Karpas-422 (cell line): ENCODE results near the gene YWHAH. TPM values are rescaled to one million over a fixed set of nuclear protein-coding genes. Genes with fewer than 3 reads are reported as not detected.

ENCODE experiments used
- DNase-seq: peaks from one replicate; pipeline ENCODE4 v3.0.0-alpha.2; 2015
- H2AFZ ChIP-seq: fragments of 200-600 bp; sonication (generic); 2 replicates; pipeline ENCODE4 v1.6.1; 2014; ENCODE audit warnings: antibody characterized with exemption, low read length, mixed read lengths
- H3K27ac ChIP-seq: fragments of 200-600 bp; sonication (generic); 2 replicates; pipeline ENCODE4 v1.5.1; 2014; ENCODE audit warnings: mild to moderate bottlenecking, low read length, moderate library complexity
- H3K27me3 ChIP-seq: fragments of 200-600 bp; sonication (generic); 2 replicates; pipeline ENCODE4 v1.6.1; 2014; ENCODE audit warnings: low read length, mixed read lengths
- H3K36me3 ChIP-seq: fragments of 200-600 bp; sonication (generic); 2 replicates; pipeline ENCODE4 v1.6.1; 2014; ENCODE audit warnings: low read length, mixed read lengths; ENCODE audit not compliant: insufficient read depth
- H3K4me1 ChIP-seq: fragments of 200-600 bp; sonication (generic); 2 replicates; pipeline ENCODE4 v1.6.1; 2014; ENCODE audit warnings: mild to moderate bottlenecking, low read length, mixed read lengths
- H3K4me2 ChIP-seq: fragments of 200-600 bp; sonication (generic); 2 replicates; pipeline ENCODE4 v1.6.1; 2014; ENCODE audit warnings: low read length, low read depth, mild to moderate bottlenecking; ENCODE audit not compliant: poor library complexity, severe bottlenecking
- H3K4me3 ChIP-seq: fragments of 200-600 bp; sonication (generic); 2 replicates; pipeline ENCODE4 v1.5.1; 2014; ENCODE audit warnings: mild to moderate bottlenecking, antibody characterized with exemption, low read length, mixed read lengths
- H3K79me2 ChIP-seq: fragments of 200-600 bp; sonication (generic); 2 replicates; pipeline ENCODE4 v1.6.1; 2014; ENCODE audit warnings: mild to moderate bottlenecking, low read length, mixed read lengths
- H3K9ac ChIP-seq: fragments of 200-600 bp; sonication (generic); 2 replicates; pipeline ENCODE4 v1.6.0; 2014; ENCODE audit warnings: low read length
- H3K9me2 ChIP-seq: fragments of 200-600 bp; sonication (generic), shearing (Covaris generic); replicated peaks from 2 replicates; pipeline ENCODE4 v1.6.0; 2014; ENCODE audit warnings: mild to moderate bottlenecking, low read length, moderate library complexity; ENCODE audit not compliant: insufficient read depth
- H3K9me3 ChIP-seq: fragments of 300-700, 200-600 bp; sonication (generic); 2 replicates; pipeline ENCODE4 v1.6.1; 2014; ENCODE audit warnings: low read length, mixed read lengths
- H4K20me1 ChIP-seq: fragments of 200-600 bp; sonication (generic); 2 replicates; pipeline ENCODE4 v1.6.1; 2014; ENCODE audit warnings: mild to moderate bottlenecking, antibody characterized with exemption, low read length, low read depth; ENCODE audit not compliant: insufficient read depth
- total RNA-seq: library from RNA; depleted of rRNA; stranded (reverse); fragments of >200 nt; shearing (Covaris generic); gene quantifications from 2 replicates; pipeline ENCODE4 v1.2.3, GENCODE V29; 2014; ENCODE audit warnings: low replicate concordance

YWHAH gene
- total RNA-seq, 1 experiment from 2014 or later: 51.7 TPM

GRCh38 chr22:31954535-31955523, 10.5 kb downstream of the YWHAH start:
- Histone ChIP-seq H3K27me3 (no peaks in the 10 kb centered on the region), H3K79me2 (peaks cover 52% of the 10 kb centered on the region), H3K9me2 (no peaks in the 10 kb centered on the region), H3K4me3 (no peak overlapping the region), H3K9me3 (no peaks in the 10 kb centered on the region), H3K9ac (no peak overlapping the region), H2AFZ (no peak overlapping the region), H3K36me3 (peaks cover 71% of the 10 kb centered on the region), H3K4me1 (no peaks in the 10 kb centered on the region; the same call in 1 of the 2 replicates), H3K4me2 (no peak overlapping the region), H3K27ac (no peak overlapping the region), H4K20me1 (peaks cover 69% of the 10 kb centered on the region)
- no peak for DNase-seq

- H3K27ac ChIP-seq: no peak overlapping the region
- no peak overlapping the region for H3K9ac ChIP-seq
- no peak for DNase-seq
Observed at GRCh38 chr22:31956360-31956759, 12.0 kb downstream of the YWHAH start.

GRCh38 chr22:31957970-31958594, 13.7 kb downstream of the YWHAH start:
- DNase-seq: no peak
- Histone ChIP-seq H3K9me2 (no peaks in the 10 kb centered on the region), H3K79me2 (peaks cover 21% of the 10 kb centered on the region), H3K27me3 (no peaks in the 10 kb centered on the region), H2AFZ (no peak overlapping the region), H3K4me1 (no peaks in the 10 kb centered on the region), H3K36me3 (peaks cover 46% of the 10 kb centered on the region), H3K4me3 (no peak overlapping the region), H3K27ac (no peak overlapping the region), H3K9me3 (no peaks in the 10 kb centered on the region), H4K20me1 (peaks cover 42% of the 10 kb centered on the region), H3K4me2 (no peak overlapping the region), H3K9ac (no peak overlapping the region)

More at GRCh38 chr22:31956360-31956759, 12.0 kb downstream of the YWHAH start:
- H4K20me1 ChIP-seq: peaks cover 59% of the 10 kb centered on the region
- no peak overlapping the region for H2AFZ ChIP-seq
- H3K9me3 ChIP-seq: no peaks in the 10 kb centered on the region
- H3K79me2 ChIP-seq: peaks cover 39% of the 10 kb centered on the region
- H3K9me2 ChIP-seq: no peaks in the 10 kb centered on the region
- H3K36me3 ChIP-seq: peaks cover 60% of the 10 kb centered on the region
- no peak overlapping the region for H3K4me3 ChIP-seq
- H3K4me1 ChIP-seq: no peaks in the 10 kb centered on the region; the same call in 1 of the 2 replicates
- H3K27me3 ChIP-seq: no peaks in the 10 kb centered on the region
- no peak overlapping the region for H3K4me2 ChIP-seq

GRCh38 chr22:31958625-31959239, 14.4 kb downstream of the YWHAH start:
- Histone ChIP-seq H3K27me3 (no peaks in the 10 kb centered on the region), H3K79me2 (peaks cover 15% of the 10 kb centered on the region), H3K4me3 (no peak overlapping the region), H3K27ac (no peak overlapping the region), H3K4me1 (no peaks in the 10 kb centered on the region), H3K4me2 (no peak overlapping the region), H3K36me3 (peaks cover 40% of the 10 kb centered on the region), H4K20me1 (peaks cover 36% of the 10 kb centered on the region), H2AFZ (no peak overlapping the region), H3K9ac (no peak overlapping the region), H3K9me2 (no peaks in the 10 kb centered on the region), H3K9me3 (no peaks in the 10 kb centered on the region)
- DNase-seq: no peak

- H2AFZ ChIP-seq: no peak overlapping the region
- H3K9ac ChIP-seq: no peak overlapping the region
- no peaks in the 10 kb centered on the region for H3K27me3 ChIP-seq
- H3K27ac ChIP-seq: no peak overlapping the region
- H3K9me3 ChIP-seq: no peaks in the 10 kb centered on the region
- H3K79me2 ChIP-seq: no peaks in the 10 kb centered on the region
- H3K4me2 ChIP-seq: no peak overlapping the region
- H3K4me1 ChIP-seq: no peaks in the 10 kb centered on the region
- H4K20me1 ChIP-seq: peaks cover 19% of the 10 kb centered on the region
- H3K4me3 ChIP-seq: no peak overlapping the region
- DNase-seq: no peak
- H3K36me3 ChIP-seq: peaks cover 23% of the 10 kb centered on the region
- H3K9me2 ChIP-seq: no peaks in the 10 kb centered on the region
Observed at GRCh38 chr22:31960767-31961166, 16.4 kb downstream of the YWHAH start.

GRCh38 chr22:31962387-31963125, 18.2 kb downstream of the YWHAH start:
- Histone ChIP-seq H3K9me2 (no peaks in the 10 kb centered on the region), H3K4me3 (no peak overlapping the region), H3K9ac (no peak overlapping the region), H2AFZ (no peak overlapping the region), H3K79me2 (no peaks in the 10 kb centered on the region), H3K4me1 (no peaks in the 10 kb centered on the region), H3K27me3 (no peaks in the 10 kb centered on the region), H4K20me1 (0 out of 2 replicates have a peak, but pooled peaks cover 4% of the 10 kb centered on the region), H3K4me2 (no peak overlapping the region), H3K36me3 (peaks cover 5% of the 10 kb centered on the region; the same call in 1 of the 2 replicates), H3K9me3 (no peaks in the 10 kb centered on the region), H3K27ac (no peak overlapping the region)
- DNase-seq: no peak

- Histone ChIP-seq H3K36me3 (no peaks in the 10 kb centered on the region), H4K20me1 (no peaks in the 10 kb centered on the region), H3K9me2 (no peaks in the 10 kb centered on the region), H3K27ac (no peak overlapping the region), H3K9me3 (no peaks in the 10 kb centered on the region), H3K27me3 (no peaks in the 10 kb centered on the region), H3K9ac (no peak overlapping the region), H3K79me2 (no peaks in the 10 kb centered on the region), H3K4me3 (no peak overlapping the region), H3K4me1 (peaks cover 11% of the 10 kb centered on the region), H3K4me2 (no peak overlapping the region), H2AFZ (no peak overlapping the region)
- DNase-seq: no peak
Observed at GRCh38 chr22:31968022-31968421, 23.7 kb downstream of the YWHAH start.
